ENCODE data around the gene KBTBD13.

- TF ChIP-seq CTCF (IDR thresholded peaks at IDR 0.05): no peak
- TF ChIP-seq POLR2A (IDR thresholded peaks at IDR 0.05): no peak
- TF ChIP-seq POLR2AphosphoS5 (IDR thresholded peaks at IDR 0.05; ENCODE audit: insufficient read depth in 1 of 2, low read depth in 1 of 2): no peak
Observed at GRCh38 chr15:65057549-65057940, 19.0 kb upstream of the KBTBD13 start.
